Astrocyte (in vitro differentiated cells and primary cell): Measurements from ENCODE around the gene GARIN5B. TPM values are rescaled to one million over a fixed set of nuclear protein-coding genes. Genes with fewer than 3 reads are reported as not detected.

Experiments
- DNase-seq: peaks from one replicate; pipeline ENCODE4 v3.0.0-alpha.2; 2010; ENCODE audit warnings: low read depth
- FAIRE-seq: peaks from 2 replicates; lab custom pipeline; 2011; peaks lifted over from hg19 to GRCh38; lab: Jason Lieb, UNC
- H2AFZ ChIP-seq: 2 replicates; pipeline ENCODE4 v1.6.0; 2012; ENCODE audit warnings: low read depth, low read length, inconsistent platforms
- H3K27ac ChIP-seq: 2 replicates; pipeline ENCODE4 v1.5.1; 2011; ENCODE audit warnings: low read depth, low read length, inconsistent platforms
- H3K27me3 ChIP-seq: 2 replicates; pipeline ENCODE4 v1.6.0; 2011; ENCODE audit warnings: low read length, inconsistent platforms; ENCODE audit not compliant: insufficient read depth
- H3K36me3 ChIP-seq: 2 replicates; pipeline ENCODE4 v1.5.1; 2011; ENCODE audit warnings: low read length, inconsistent platforms; ENCODE audit not compliant: insufficient read depth
- H3K4me1 ChIP-seq: 2 replicates; pipeline ENCODE4 v1.5.1; 2011; ENCODE audit warnings: low read length, inconsistent platforms; ENCODE audit not compliant: insufficient read depth
- H3K4me2 ChIP-seq: 2 replicates; pipeline ENCODE4 v1.6.0; 2012; ENCODE audit warnings: low read length, inconsistent platforms
- H3K4me3 ChIP-seq: 2 replicates; pipeline ENCODE4 v1.5.1; 2011; ENCODE audit warnings: low read depth, mild to moderate bottlenecking, low read length, inconsistent platforms; ENCODE audit not compliant: insufficient read depth
- H3K79me2 ChIP-seq: 2 replicates; pipeline ENCODE4 v1.6.0; 2012; ENCODE audit warnings: mild to moderate bottlenecking, low read length, inconsistent platforms; ENCODE audit not compliant: insufficient read depth
- H3K9ac ChIP-seq: 2 replicates; pipeline ENCODE4 v1.6.0; 2012; ENCODE audit warnings: mild to moderate bottlenecking, low read length, inconsistent platforms
- H3K9me3 ChIP-seq: 2 replicates; pipeline ENCODE4 v1.5.1; 2012; ENCODE audit warnings: low read depth, mild to moderate bottlenecking, low read length, inconsistent platforms; ENCODE audit not compliant: insufficient read depth
- H4K20me1 ChIP-seq: 2 replicates; pipeline ENCODE4 v1.6.0; 2012; ENCODE audit warnings: low read length, inconsistent platforms; ENCODE audit not compliant: insufficient read depth
- H3K27ac Mint-ChIP-seq: one replicate; pipeline ENCODE4 v1.8.0; 2021; ENCODE audit warnings: mild to moderate bottlenecking, mixed read lengths; ENCODE audit not compliant: unreplicated experiment
- H3K27me3 Mint-ChIP-seq: one replicate; pipeline ENCODE4 v1.8.0; 2021; ENCODE audit warnings: low read depth, mixed read lengths; ENCODE audit not compliant: unreplicated experiment
- H3K36me3 Mint-ChIP-seq: one replicate; pipeline ENCODE4 v1.8.0; 2021; ENCODE audit warnings: low read depth, mixed read lengths; ENCODE audit not compliant: unreplicated experiment
- H3K4me1 Mint-ChIP-seq: one replicate; pipeline ENCODE4 v1.8.0; 2021; ENCODE audit warnings: low read depth, mixed read lengths; ENCODE audit not compliant: unreplicated experiment
- H3K4me3 Mint-ChIP-seq: one replicate; pipeline ENCODE4 v1.8.0; 2021; ENCODE audit warnings: mild to moderate bottlenecking, moderate library complexity, mixed read lengths; ENCODE audit not compliant: unreplicated experiment
- H3K9me3 Mint-ChIP-seq: one replicate; pipeline ENCODE4 v1.8.0; 2021; ENCODE audit warnings: mild to moderate bottlenecking, mixed read lengths; ENCODE audit not compliant: unreplicated experiment
- CTCF ChIP-seq: IDR thresholded peaks from 2 replicates; pipeline ENCODE4 v1.5.1; 2011; ENCODE audit warnings: low read depth, mild to moderate bottlenecking, inconsistent platforms, low read length, moderate library complexity; ENCODE audit not compliant: insufficient read depth
- EZH2 ChIP-seq: IDR thresholded peaks from 2 replicates; pipeline ENCODE4 v1.6.1; 2012; ENCODE audit warnings: mild to moderate bottlenecking, low read length, inconsistent platforms; ENCODE audit not compliant: insufficient read depth
- total RNA-seq: library from RNA; stranded (reverse); gene quantifications from 2 replicates; pipeline ENCODE4 v1.2.1, GENCODE V29; 2021

Gene GARIN5B
- total RNA-seq, 1 donor from 2014 or later = 0.20 TPM

GRCh38 chr19:55373993-55374757 lies 11.1 kb upstream of the GARIN5B start:
- FAIRE-seq (no peak), DNase-seq (no peak)
- H3K4me2 ChIP-seq = peak overlapping the region; percentile 70
- H3K27me3 ChIP-seq = no peaks in the 10 kb centered on the region
- H3K4me3 ChIP-seq = peak overlapping the region; percentile 10
- H3K36me3 ChIP-seq = no peaks in the 10 kb centered on the region
- peak overlapping the region; percentile 64 for H3K4me3 Mint-ChIP-seq
- no peaks in the 10 kb centered on the region for H3K27me3 Mint-ChIP-seq
- no peaks in the 10 kb centered on the region for H3K9me3 ChIP-seq
- H3K4me1 Mint-ChIP-seq = peaks cover 26% of the 10 kb centered on the region
- TF ChIP-seq CTCF (no peak), EZH2 (no peak)
- peak overlapping the region; percentile 73 for H2AFZ ChIP-seq
- peak overlapping the region; percentile 82 for H3K27ac ChIP-seq
- no peaks in the 10 kb centered on the region for H3K36me3 Mint-ChIP-seq
- no peaks in the 10 kb centered on the region for H3K9me3 Mint-ChIP-seq
- peaks cover 8% of the 10 kb centered on the region for H3K79me2 ChIP-seq
- H3K27ac Mint-ChIP-seq = peak overlapping the region; percentile 93
- no peaks in the 10 kb centered on the region for H4K20me1 ChIP-seq
- H3K4me1 ChIP-seq = peaks cover 49% of the 10 kb centered on the region
- H3K9ac ChIP-seq = peak overlapping the region; percentile 73

- H3K4me1 Mint-ChIP-seq = peaks cover 26% of the 10 kb centered on the region
- FAIRE-seq (no peak), DNase-seq (no peak)
- H3K27me3 ChIP-seq = no peaks in the 10 kb centered on the region
- peaks cover 55% of the 10 kb centered on the region for H3K4me1 ChIP-seq
- peaks cover 16% of the 10 kb centered on the region for H3K79me2 ChIP-seq
- no peak overlapping the region for H3K4me3 ChIP-seq
- peak overlapping the region; percentile 70 for H3K4me2 ChIP-seq
- H3K36me3 Mint-ChIP-seq = no peaks in the 10 kb centered on the region
- H3K27ac Mint-ChIP-seq = peak overlapping the region; percentile 93
- peak overlapping the region; percentile 64 for H3K4me3 Mint-ChIP-seq
- peak overlapping the region; percentile 82 for H3K27ac ChIP-seq
- peaks cover 6% of the 10 kb centered on the region for H4K20me1 ChIP-seq
- H3K36me3 ChIP-seq = no peaks in the 10 kb centered on the region
- no peaks in the 10 kb centered on the region for H3K9me3 Mint-ChIP-seq
- no peaks in the 10 kb centered on the region for H3K27me3 Mint-ChIP-seq
- peak overlapping the region; percentile 73 for H3K9ac ChIP-seq
- TF ChIP-seq EZH2 (no peak), CTCF (no peak)
- no peaks in the 10 kb centered on the region for H3K9me3 ChIP-seq
- H2AFZ ChIP-seq = peak overlapping the region; percentile 73
These were observed 10.4 kb upstream of the GARIN5B start for GRCh38 chr19:55373306-55373992.
